ENCODE results near the gene GBF1.

DNA sequence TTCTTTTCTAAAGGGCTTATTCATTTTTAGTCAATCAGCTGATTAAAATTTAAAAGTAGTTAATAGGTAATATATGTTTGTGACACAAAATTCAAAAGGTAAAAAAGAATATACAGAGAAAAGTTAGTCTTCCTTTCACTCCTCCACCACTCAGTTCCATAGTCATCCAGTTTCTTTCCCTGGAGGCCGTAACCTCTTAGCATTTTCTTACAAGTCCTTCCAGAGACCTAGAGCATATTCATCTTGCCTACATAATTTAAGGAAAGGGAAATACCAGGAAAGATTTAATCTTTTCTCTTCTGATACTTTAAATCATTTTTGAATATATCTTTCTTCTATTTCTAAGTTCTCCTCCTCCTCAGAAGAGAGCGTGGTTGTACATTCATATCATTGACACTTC is 10.1 kb downstream of the GBF1 start:
- TF ChIP-seq EZH2phosphoT487 (IDR thresholded peaks at IDR 0.05; ENCODE audit: low read depth, severe bottlenecking, unreplicated experiment) (no peak), EZH2 (IDR thresholded peaks at IDR 0.05; ENCODE audit: borderline replicate concordance) (no peak)
- TF ChIP-seq, protein P1, sequence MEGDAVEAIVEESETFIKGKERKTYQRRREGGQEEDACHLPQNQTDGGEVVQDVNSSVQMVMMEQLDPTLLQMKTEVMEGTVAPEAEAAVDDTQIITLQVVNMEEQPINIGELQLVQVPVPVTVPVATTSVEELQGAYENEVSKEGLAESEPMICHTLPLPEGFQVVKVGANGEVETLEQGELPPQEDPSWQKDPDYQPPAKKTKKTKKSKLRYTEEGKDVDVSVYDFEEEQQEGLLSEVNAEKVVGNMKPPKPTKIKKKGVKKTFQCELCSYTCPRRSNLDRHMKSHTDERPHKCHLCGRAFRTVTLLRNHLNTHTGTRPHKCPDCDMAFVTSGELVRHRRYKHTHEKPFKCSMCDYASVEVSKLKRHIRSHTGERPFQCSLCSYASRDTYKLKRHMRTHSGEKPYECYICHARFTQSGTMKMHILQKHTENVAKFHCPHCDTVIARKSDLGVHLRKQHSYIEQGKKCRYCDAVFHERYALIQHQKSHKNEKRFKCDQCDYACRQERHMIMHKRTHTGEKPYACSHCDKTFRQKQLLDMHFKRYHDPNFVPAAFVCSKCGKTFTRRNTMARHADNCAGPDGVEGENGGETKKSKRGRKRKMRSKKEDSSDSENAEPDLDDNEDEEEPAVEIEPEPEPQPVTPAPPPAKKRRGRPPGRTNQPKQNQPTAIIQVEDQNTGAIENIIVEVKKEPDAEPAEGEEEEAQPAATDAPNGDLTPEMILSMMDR (IDR thresholded peaks at IDR 0.05; ENCODE audit: poor library complexity): no peak

Data from hepatocyte (in vitro differentiated cells).